Activated CD8-positive, alpha-beta T cell treated with anti-CD3 and anti-CD28 coated beads for 36 hours (primary cell): Measurements from ENCODE around the gene SPAG17. TPM values are rescaled to one million over a fixed set of nuclear protein-coding genes. Genes with fewer than 3 reads are reported as not detected.

Experiments used
- ATAC-seq: fragments of 200-7000 bp; cut with Tn5 transposase; one replicate; pipeline ENCODE4 v1.10.0; 2021; ENCODE audit warnings: mild to moderate bottlenecking, moderate library complexity
- CTCF ChIA-PET: fragments of 350-600 bp; sonication (Branson Sonifier 250); formaldehyde crosslinking; loops from one replicate; lab custom pipeline; 2021; ENCODE audit warnings: antibody characterized with exemption; lab: Charles Lee
- POLR2A ChIA-PET: fragments of 350-600 bp; sonication (Branson Sonifier 250); formaldehyde crosslinking; loops from one replicate; lab custom pipeline; 2021; ENCODE audit warnings: antibody characterized with exemption; lab: Charles Lee
- DNase-seq: peaks from one replicate; pipeline ENCODE4 v3.0.0-alpha.2; 2020
- H3K27ac Mint-ChIP-seq: one replicate; pipeline ENCODE4 v1.8.0; 2021; ENCODE audit warnings: mild to moderate bottlenecking, mixed read lengths
- H3K27me3 Mint-ChIP-seq: one replicate; pipeline ENCODE4 v1.8.0; 2021; ENCODE audit warnings: mixed read lengths
- H3K36me3 Mint-ChIP-seq: one replicate; pipeline ENCODE4 v1.8.0; 2021; ENCODE audit warnings: low read depth, mixed read lengths
- H3K4me1 Mint-ChIP-seq: one replicate; pipeline ENCODE4 v1.8.0; 2021; ENCODE audit warnings: low read depth, mixed read lengths
- H3K4me3 Mint-ChIP-seq: one replicate; pipeline ENCODE4 v1.8.0; 2021; ENCODE audit warnings: mild to moderate bottlenecking, moderate library complexity, mixed read lengths
- H3K9me3 Mint-ChIP-seq: one replicate; pipeline ENCODE4 v1.8.0; 2021; ENCODE audit warnings: mixed read lengths
- intact Hi-C: fragments of 100-400 bp; cut with micrococcal nuclease; formaldehyde crosslinking; loops from one replicate; pipeline ENCODE4 v1.10.0; 2022
- total RNA-seq, 2 experiments: library from RNA; stranded (reverse); gene quantifications; one replicate each; pipeline ENCODE4 v1.2.3, GENCODE V29; 2021
- TF ChIP-seq, protein P1 (sequence below): fragments of 200-600 bp; IDR thresholded peaks from one replicate; pipeline ENCODE4 v1.8.0; 2022; ENCODE audit warnings: antibody characterized with exemption, mild to moderate bottlenecking

SPAG17 gene
- total RNA-seq, 2 experiments from 2014 or later, result not detected

- intact Hi-C loops, result no loop called here
- Mint-ChIP-seq H3K9me3 (no peaks in the 10 kb centered on the region), H3K27ac (no peak overlapping the region), H3K27me3 (peaks cover under 1% of the 10 kb centered on the region), H3K36me3 (no peaks in the 10 kb centered on the region), H3K4me3 (no peak overlapping the region), H3K4me1 (no peaks in the 10 kb centered on the region)
- DNase-seq, result no peak
- ATAC-seq, result no peak
- TF ChIP-seq, protein P1, sequence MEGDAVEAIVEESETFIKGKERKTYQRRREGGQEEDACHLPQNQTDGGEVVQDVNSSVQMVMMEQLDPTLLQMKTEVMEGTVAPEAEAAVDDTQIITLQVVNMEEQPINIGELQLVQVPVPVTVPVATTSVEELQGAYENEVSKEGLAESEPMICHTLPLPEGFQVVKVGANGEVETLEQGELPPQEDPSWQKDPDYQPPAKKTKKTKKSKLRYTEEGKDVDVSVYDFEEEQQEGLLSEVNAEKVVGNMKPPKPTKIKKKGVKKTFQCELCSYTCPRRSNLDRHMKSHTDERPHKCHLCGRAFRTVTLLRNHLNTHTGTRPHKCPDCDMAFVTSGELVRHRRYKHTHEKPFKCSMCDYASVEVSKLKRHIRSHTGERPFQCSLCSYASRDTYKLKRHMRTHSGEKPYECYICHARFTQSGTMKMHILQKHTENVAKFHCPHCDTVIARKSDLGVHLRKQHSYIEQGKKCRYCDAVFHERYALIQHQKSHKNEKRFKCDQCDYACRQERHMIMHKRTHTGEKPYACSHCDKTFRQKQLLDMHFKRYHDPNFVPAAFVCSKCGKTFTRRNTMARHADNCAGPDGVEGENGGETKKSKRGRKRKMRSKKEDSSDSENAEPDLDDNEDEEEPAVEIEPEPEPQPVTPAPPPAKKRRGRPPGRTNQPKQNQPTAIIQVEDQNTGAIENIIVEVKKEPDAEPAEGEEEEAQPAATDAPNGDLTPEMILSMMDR, result no peak
- ChIA-PET POLR2A (interaction anchor here (0.9 kb wide), 1 partner anchor 16 kb away, joined by 3 read pairs; no protein-coding TSS in a partner anchor), CTCF (no interaction called here)
Observed at GRCh38 chr1:118118873-118119463, 66.1 kb downstream of the SPAG17 start.

- CTCF ChIA-PET, result no interaction called here
- H3K27ac Mint-ChIP-seq, result no peak overlapping the region
- H3K36me3 Mint-ChIP-seq, result no peaks in the 10 kb centered on the region
- POLR2A ChIA-PET, result no interaction called here
- peaks cover 2% of the 10 kb centered on the region for H3K27me3 Mint-ChIP-seq
- no peak overlapping the region for H3K4me3 Mint-ChIP-seq
- no peaks in the 10 kb centered on the region for H3K9me3 Mint-ChIP-seq
- no peak for ATAC-seq
- TF ChIP-seq, protein P1, result no peak
- DNase-seq, result no peak
- no peaks in the 10 kb centered on the region for H3K4me1 Mint-ChIP-seq
- intact Hi-C loops, result no loop called here
Observed at GRCh38 chr1:118118469-118118868, 66.6 kb downstream of the SPAG17 start.

DNA sequence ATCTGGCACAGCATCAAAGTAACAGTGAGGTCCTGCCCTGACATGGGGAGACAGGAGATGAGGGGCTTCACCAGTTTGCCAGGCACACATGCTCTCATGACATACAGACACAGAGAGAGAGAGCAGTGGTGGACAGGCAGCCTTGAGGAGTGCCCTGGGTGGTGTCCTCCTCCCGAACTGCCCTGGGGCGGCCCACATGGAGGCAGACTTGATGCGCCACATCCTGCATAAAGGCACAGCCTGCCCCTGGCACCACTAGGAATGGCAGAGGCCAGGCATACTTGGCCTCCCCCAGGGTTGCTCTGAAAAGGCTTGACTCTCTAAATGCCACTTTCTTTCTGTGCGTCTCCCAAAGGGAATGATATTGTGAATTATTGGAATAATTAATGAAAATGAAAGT is 67.5 kb downstream of the SPAG17 start:
- Mint-ChIP-seq H3K27ac (no peak overlapping the region), H3K9me3 (no peaks in the 10 kb centered on the region), H3K36me3 (no peaks in the 10 kb centered on the region), H3K4me1 (no peaks in the 10 kb centered on the region), H3K27me3 (peaks cover 2% of the 10 kb centered on the region), H3K4me3 (no peak overlapping the region)
- TF ChIP-seq, protein P1, result no peak
- intact Hi-C loops, result no loop called here
- CTCF ChIA-PET, result no interaction called here
- ATAC-seq, result no peak
- POLR2A ChIA-PET, result no interaction called here
- no peak for DNase-seq

GRCh38 chr1:118116909-118117308 is 68.1 kb downstream of the SPAG17 start:
- H3K4me3 Mint-ChIP-seq, result no peak overlapping the region
- CTCF ChIA-PET, result no interaction called here

GRCh38 chr1:118116401-118116800 is 68.6 kb downstream of the SPAG17 start:
- Mint-ChIP-seq H3K4me3 (no peak overlapping the region), H3K36me3 (no peaks in the 10 kb centered on the region), H3K9me3 (no peaks in the 10 kb centered on the region), H3K4me1 (no peaks in the 10 kb centered on the region), H3K27me3 (peaks cover 2% of the 10 kb centered on the region), H3K27ac (no peak overlapping the region)
- ChIA-PET POLR2A (no interaction called here), CTCF (no interaction called here)
- TF ChIP-seq, protein P1, result no peak
- ATAC-seq (no peak), DNase-seq (no peak)
- intact Hi-C loops, result no loop called here

More at GRCh38 chr1:118116909-118117308, 68.1 kb downstream of the SPAG17 start:
- H3K4me1 Mint-ChIP-seq, result no peaks in the 10 kb centered on the region
- TF ChIP-seq, protein P1, result no peak
- POLR2A ChIA-PET, result no interaction called here
- ATAC-seq, result no peak
- H3K27ac Mint-ChIP-seq, result no peak overlapping the region
- intact Hi-C loops, result no loop called here
- H3K27me3 Mint-ChIP-seq, result peaks cover 2% of the 10 kb centered on the region
- no peak for DNase-seq
- no peaks in the 10 kb centered on the region for H3K9me3 Mint-ChIP-seq
- no peaks in the 10 kb centered on the region for H3K36me3 Mint-ChIP-seq
